ENCODE results near the gene ATG16L2.

DNA sequence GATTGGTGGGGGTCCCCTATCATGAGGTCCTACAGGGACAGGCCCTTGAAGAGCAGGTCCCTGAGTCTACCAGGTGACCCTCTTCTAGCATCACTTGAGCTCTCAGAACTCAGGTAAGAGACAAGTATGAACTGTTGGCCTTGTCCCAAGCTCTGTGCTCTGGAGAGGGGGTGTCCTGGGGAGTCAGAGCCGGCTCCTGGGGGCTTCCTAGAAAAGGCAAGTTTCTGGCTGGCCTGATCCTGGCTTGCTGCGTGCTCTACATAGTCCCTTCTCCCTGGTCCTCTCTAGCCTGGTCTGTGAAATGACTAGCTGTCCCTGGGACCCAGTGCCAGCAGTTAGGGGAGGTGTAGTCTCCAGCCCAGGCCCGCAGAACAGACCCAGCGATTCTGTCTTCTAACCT lies 11.4 kb downstream of the ATG16L2 start:
- TF ChIP-seq PREB (CRISPR knock-in tag; IDR thresholded peaks at IDR 0.05; ENCODE audit: borderline replicate concordance) (no peak), CTCF (IDR thresholded peaks at IDR 0.05) (no peak), ESRRA (CRISPR knock-in tag; IDR thresholded peaks at IDR 0.05; ENCODE audit: borderline replicate concordance) (no peak)
- TF ChIP-seq, protein P1, sequence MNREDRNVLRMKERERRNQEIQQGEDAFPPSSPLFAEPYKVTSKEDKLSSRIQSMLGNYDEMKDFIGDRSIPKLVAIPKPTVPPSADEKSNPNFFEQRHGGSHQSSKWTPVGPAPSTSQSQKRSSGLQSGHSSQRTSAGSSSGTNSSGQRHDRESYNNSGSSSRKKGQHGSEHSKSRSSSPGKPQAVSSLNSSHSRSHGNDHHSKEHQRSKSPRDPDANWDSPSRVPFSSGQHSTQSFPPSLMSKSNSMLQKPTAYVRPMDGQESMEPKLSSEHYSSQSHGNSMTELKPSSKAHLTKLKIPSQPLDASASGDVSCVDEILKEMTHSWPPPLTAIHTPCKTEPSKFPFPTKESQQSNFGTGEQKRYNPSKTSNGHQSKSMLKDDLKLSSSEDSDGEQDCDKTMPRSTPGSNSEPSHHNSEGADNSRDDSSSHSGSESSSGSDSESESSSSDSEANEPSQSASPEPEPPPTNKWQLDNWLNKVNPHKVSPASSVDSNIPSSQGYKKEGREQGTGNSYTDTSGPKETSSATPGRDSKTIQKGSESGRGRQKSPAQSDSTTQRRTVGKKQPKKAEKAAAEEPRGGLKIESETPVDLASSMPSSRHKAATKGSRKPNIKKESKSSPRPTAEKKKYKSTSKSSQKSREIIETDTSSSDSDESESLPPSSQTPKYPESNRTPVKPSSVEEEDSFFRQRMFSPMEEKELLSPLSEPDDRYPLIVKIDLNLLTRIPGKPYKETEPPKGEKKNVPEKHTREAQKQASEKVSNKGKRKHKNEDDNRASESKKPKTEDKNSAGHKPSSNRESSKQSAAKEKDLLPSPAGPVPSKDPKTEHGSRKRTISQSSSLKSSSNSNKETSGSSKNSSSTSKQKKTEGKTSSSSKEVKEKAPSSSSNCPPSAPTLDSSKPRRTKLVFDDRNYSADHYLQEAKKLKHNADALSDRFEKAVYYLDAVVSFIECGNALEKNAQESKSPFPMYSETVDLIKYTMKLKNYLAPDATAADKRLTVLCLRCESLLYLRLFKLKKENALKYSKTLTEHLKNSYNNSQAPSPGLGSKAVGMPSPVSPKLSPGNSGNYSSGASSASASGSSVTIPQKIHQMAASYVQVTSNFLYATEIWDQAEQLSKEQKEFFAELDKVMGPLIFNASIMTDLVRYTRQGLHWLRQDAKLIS (CRISPR knock-in tag; IDR thresholded peaks at IDR 0.05; ENCODE audit: borderline replicate concordance), result no peak
